ENCODE results near the gene DTWD2. TPM values are rescaled to one million over a fixed set of nuclear protein-coding genes. Genes with fewer than 3 reads are reported as not detected.
"Not testable (repeated sequence)": the region's sequence is repeated elsewhere in the genome, so short reads cannot be mapped to it uniquely, and the experiment has no call there.

Gene DTWD2
- polyA plus RNA-seq, 1 experiment = 1.9 TPM

GRCh38 chr5:118862596-118862995 is 125.8 kb downstream of the DTWD2 start:
- no peaks in the 10 kb centered on the region for H3K9me3 ChIP-seq (ENCODE audit: control insufficient read depth, insufficient read depth, low read length)
- H3K27ac ChIP-seq (ENCODE audit: low read depth, low read length) = no peak overlapping the region
- no peak for DNase-seq (ENCODE audit: low read depth, low spot score)
- ChIA-PET POLR2A (no interaction called here), CTCF (no interaction called here)
- H3K27me3 ChIP-seq (ENCODE audit: control insufficient read depth, insufficient read depth, low read length) = no peaks in the 10 kb centered on the region
- H3K4me3 ChIP-seq (ENCODE audit: low read depth, low read length) = no peak overlapping the region
- TF ChIP-seq, protein P1, sequence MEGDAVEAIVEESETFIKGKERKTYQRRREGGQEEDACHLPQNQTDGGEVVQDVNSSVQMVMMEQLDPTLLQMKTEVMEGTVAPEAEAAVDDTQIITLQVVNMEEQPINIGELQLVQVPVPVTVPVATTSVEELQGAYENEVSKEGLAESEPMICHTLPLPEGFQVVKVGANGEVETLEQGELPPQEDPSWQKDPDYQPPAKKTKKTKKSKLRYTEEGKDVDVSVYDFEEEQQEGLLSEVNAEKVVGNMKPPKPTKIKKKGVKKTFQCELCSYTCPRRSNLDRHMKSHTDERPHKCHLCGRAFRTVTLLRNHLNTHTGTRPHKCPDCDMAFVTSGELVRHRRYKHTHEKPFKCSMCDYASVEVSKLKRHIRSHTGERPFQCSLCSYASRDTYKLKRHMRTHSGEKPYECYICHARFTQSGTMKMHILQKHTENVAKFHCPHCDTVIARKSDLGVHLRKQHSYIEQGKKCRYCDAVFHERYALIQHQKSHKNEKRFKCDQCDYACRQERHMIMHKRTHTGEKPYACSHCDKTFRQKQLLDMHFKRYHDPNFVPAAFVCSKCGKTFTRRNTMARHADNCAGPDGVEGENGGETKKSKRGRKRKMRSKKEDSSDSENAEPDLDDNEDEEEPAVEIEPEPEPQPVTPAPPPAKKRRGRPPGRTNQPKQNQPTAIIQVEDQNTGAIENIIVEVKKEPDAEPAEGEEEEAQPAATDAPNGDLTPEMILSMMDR (IDR thresholded peaks at IDR 0.05; ENCODE audit: low read depth, low read length) = no peak

DNA sequence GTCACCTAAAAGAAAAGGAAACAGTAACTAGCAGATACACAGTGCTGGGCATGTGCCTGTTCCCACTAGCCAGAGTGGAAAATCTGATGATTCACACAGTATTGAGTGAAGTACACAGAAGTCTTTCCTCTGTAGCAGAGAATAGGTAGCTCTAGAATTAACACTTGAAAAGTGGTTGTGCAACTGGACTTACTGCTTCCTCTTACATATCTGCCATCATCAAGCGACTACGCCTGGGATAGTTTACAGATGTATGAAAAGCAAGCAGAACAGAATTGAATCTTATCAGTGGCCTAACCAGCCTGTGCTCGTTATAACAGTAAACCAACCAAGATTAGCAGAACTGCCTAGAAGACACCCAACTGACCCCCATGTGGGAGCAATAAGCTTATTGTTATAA is 130.6 kb downstream of the DTWD2 start:
- TF ChIP-seq, protein P1 (IDR thresholded peaks at IDR 0.05; ENCODE audit: low read depth, low read length) = no peak
- POLR2A ChIA-PET = no interaction called here
- no peaks in the 10 kb centered on the region for H3K27me3 ChIP-seq (ENCODE audit: control insufficient read depth, insufficient read depth, low read length)
- CTCF ChIA-PET = no interaction called here
- H3K27ac ChIP-seq (ENCODE audit: low read depth, low read length) = no peak overlapping the region
- no peak for DNase-seq (ENCODE audit: low read depth, low spot score)
- H3K4me3 ChIP-seq (ENCODE audit: low read depth, low read length) = no peak overlapping the region
- no peaks in the 10 kb centered on the region for H3K9me3 ChIP-seq (ENCODE audit: control insufficient read depth, insufficient read depth, low read length)

GRCh38 chr5:118854819-118855218 is 133.5 kb downstream of the DTWD2 start:
- ChIA-PET CTCF (no interaction called here), POLR2A (no interaction called here)
- TF ChIP-seq, protein P1 (IDR thresholded peaks at IDR 0.05; ENCODE audit: low read depth, low read length) = no peak
- Histone ChIP-seq H3K27me3 (ENCODE audit: control insufficient read depth, insufficient read depth, low read length) (no peaks in the 10 kb centered on the region), H3K4me3 (ENCODE audit: low read depth, low read length) (no peak overlapping the region), H3K9me3 (ENCODE audit: control insufficient read depth, insufficient read depth, low read length) (no peaks in the 10 kb centered on the region), H3K27ac (ENCODE audit: low read depth, low read length) (no peak overlapping the region)
- DNase-seq (ENCODE audit: low read depth, low spot score) = no peak

GRCh38 chr5:118851785-118852184 is 136.6 kb downstream of the DTWD2 start:
- H3K27ac ChIP-seq (ENCODE audit: low read depth, low read length); H3K9me3 ChIP-seq (ENCODE audit: control insufficient read depth, insufficient read depth, low read length); CTCF ChIA-PET; H3K4me3 ChIP-seq (ENCODE audit: low read depth, low read length); H3K27me3 ChIP-seq (ENCODE audit: control insufficient read depth, insufficient read depth, low read length); DNase-seq (ENCODE audit: low read depth, low spot score); POLR2A ChIA-PET: not testable (repeated sequence)

DNA sequence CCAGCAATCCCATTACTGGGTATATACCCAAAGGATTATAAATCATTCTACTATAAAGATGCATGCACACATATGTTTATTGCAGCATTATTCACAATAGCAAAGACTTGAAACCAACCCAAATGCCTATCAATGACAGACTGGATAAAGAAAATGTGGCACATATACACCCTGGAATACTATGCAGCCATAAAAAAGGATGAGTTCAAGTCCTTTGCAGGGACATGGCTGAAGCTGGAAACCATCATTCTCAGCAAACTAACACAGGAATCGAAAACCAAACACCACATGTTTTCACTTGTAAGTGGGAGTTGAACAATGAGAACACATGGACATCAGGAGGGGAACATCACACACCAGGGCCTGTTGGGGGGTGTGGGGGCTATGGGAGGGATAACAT is 138.8 kb downstream of the DTWD2 start:
- CTCF ChIA-PET = not testable (repeated sequence)

GRCh38 chr5:118844351-118844750 is 144.0 kb downstream of the DTWD2 start:
- Histone ChIP-seq H3K4me3 (ENCODE audit: low read depth, low read length) (no peak overlapping the region), H3K27me3 (ENCODE audit: control insufficient read depth, insufficient read depth, low read length) (no peaks in the 10 kb centered on the region), H3K27ac (ENCODE audit: low read depth, low read length) (no peak overlapping the region), H3K9me3 (ENCODE audit: control insufficient read depth, insufficient read depth, low read length) (no peaks in the 10 kb centered on the region)
- TF ChIP-seq, protein P1 (IDR thresholded peaks at IDR 0.05; ENCODE audit: low read depth, low read length) = no peak
- ChIA-PET POLR2A (no interaction called here), CTCF (no interaction called here)
- DNase-seq (ENCODE audit: low read depth, low spot score) = no peak

More for the DNA sequence above, 138.8 kb downstream of the DTWD2 start:
- H3K4me3 ChIP-seq (ENCODE audit: low read depth, low read length); H3K27me3 ChIP-seq (ENCODE audit: control insufficient read depth, insufficient read depth, low read length); H3K9me3 ChIP-seq (ENCODE audit: control insufficient read depth, insufficient read depth, low read length); POLR2A ChIA-PET; DNase-seq (ENCODE audit: low read depth, low spot score); H3K27ac ChIP-seq (ENCODE audit: low read depth, low read length): not testable (repeated sequence)
